ENCODE data around the gene ANK3.
A peak's percentile ranks its signal among the peaks of the same experiment; 100 is the strongest.

DNA sequence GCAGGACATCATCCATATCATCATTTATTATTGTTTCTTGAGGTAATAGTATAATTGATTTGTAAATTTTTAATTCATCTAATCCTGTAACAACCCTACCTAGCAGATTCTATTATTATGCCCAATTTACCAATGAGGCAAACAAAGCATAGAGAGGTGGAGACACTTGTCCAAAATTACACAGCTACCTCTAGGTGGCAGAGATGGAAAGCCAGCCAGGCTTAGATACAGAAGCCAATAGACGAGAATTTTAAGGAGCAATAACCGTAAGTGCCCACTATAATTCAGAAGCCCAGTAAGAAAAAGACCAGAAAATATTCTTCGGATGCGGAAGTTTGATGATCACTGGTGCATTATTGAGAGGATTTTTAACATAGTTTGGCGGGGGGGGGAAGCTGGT, 54.0 kb downstream of the ANK3 start:
- TF ChIP-seq, protein P1, sequence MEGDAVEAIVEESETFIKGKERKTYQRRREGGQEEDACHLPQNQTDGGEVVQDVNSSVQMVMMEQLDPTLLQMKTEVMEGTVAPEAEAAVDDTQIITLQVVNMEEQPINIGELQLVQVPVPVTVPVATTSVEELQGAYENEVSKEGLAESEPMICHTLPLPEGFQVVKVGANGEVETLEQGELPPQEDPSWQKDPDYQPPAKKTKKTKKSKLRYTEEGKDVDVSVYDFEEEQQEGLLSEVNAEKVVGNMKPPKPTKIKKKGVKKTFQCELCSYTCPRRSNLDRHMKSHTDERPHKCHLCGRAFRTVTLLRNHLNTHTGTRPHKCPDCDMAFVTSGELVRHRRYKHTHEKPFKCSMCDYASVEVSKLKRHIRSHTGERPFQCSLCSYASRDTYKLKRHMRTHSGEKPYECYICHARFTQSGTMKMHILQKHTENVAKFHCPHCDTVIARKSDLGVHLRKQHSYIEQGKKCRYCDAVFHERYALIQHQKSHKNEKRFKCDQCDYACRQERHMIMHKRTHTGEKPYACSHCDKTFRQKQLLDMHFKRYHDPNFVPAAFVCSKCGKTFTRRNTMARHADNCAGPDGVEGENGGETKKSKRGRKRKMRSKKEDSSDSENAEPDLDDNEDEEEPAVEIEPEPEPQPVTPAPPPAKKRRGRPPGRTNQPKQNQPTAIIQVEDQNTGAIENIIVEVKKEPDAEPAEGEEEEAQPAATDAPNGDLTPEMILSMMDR (IDR thresholded peaks at IDR 0.05), result peak in 1 of 5 experiments; percentile 20
- no peak for TF ChIP-seq POLR2A (IDR thresholded peaks at IDR 0.05)

All from tibial nerve (tissue), 3 donors.